Hematopoietic multipotent progenitor cell treated with erythropoietin and hydrocortisone succinate and interleukin-3 and kit ligand, for 17 days (in vitro differentiated cells): Measurements from ENCODE around the gene NEK9.

Source experiments
- DNase-seq: peaks from one replicate; pipeline ENCODE4 v3.0.0-alpha.2; 2015; ENCODE audit warnings: low spot score

The NEK9 gene

GRCh38 chr14:75032939-75033338, 93.9 kb downstream of the NEK9 start:
- DNase-seq, result no peak

GRCh38 chr14:75030147-75030546, 96.7 kb downstream of the NEK9 start:
- DNase-seq, result no peak
